Panc1 (cell line): ENCODE results near the gene FILIP1L.

Experiments used
- POLR2AphosphoS5 ChIP-seq: IDR thresholded peaks from 2 replicates; pipeline ENCODE4 v1.6.1; 2012; ENCODE audit warnings: mild to moderate bottlenecking, low read depth, low read length, moderate library complexity
- TCF7L2 ChIP-seq: IDR thresholded peaks from 2 replicates; pipeline ENCODE4 v1.6.1; 2011; ENCODE audit warnings: mild to moderate bottlenecking, low read depth, low read length, inconsistent platforms
- TF ChIP-seq, protein P1 (sequence below): fragments of 450-650 bp; IDR thresholded peaks from 2 replicates; pipeline ENCODE4 v1.5.1; 2017; ENCODE audit warnings: mild to moderate bottlenecking

DNA sequence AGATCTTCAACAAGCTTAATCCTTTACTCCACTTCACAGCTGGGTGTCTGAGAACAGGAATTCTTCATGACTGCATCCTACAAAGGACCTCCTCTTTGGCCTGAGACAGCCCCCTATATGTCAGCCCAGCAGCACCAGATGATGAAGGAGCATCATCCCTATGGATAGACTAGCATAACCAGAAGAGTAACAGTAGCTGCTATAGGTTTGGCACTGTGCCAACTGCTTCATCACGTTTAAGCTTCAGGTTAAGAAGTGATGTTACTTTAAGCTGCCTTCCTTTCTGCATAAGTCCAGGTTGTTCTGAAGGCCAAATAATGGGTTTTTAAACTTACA lies 246.0 kb downstream of the FILIP1L start:
- TF ChIP-seq, protein P1, sequence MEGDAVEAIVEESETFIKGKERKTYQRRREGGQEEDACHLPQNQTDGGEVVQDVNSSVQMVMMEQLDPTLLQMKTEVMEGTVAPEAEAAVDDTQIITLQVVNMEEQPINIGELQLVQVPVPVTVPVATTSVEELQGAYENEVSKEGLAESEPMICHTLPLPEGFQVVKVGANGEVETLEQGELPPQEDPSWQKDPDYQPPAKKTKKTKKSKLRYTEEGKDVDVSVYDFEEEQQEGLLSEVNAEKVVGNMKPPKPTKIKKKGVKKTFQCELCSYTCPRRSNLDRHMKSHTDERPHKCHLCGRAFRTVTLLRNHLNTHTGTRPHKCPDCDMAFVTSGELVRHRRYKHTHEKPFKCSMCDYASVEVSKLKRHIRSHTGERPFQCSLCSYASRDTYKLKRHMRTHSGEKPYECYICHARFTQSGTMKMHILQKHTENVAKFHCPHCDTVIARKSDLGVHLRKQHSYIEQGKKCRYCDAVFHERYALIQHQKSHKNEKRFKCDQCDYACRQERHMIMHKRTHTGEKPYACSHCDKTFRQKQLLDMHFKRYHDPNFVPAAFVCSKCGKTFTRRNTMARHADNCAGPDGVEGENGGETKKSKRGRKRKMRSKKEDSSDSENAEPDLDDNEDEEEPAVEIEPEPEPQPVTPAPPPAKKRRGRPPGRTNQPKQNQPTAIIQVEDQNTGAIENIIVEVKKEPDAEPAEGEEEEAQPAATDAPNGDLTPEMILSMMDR = no peak
- no peak for TF ChIP-seq POLR2AphosphoS5
- TF ChIP-seq TCF7L2 = no peak
